Activated T-helper 2 cell treated with anti-CD3 and anti-CD28 coated beads, Interferon-gamma antibody, Interleukin-2, Interleukin-4, amounts not matched to agents 10 μg/mL and 5 μg/mL and 100 μg/mL, durations not matched to agents 14 hours and 24 hours and 36 hours (primary cell): ENCODE data around the gene NIT2. TPM values are rescaled to one million over a fixed set of nuclear protein-coding genes. Genes with fewer than 3 reads are reported as not detected.
"Not testable (repeated sequence)": the region's sequence is repeated elsewhere in the genome, so short reads cannot be mapped to it uniquely, and the experiment has no call there.

ENCODE experiments used
- DNase-seq: peaks from one replicate; pipeline ENCODE4 v3.0.0; 2021; ENCODE audit warnings: low spot score
- H3K27ac Mint-ChIP-seq: one replicate; pipeline ENCODE4 v1.8.0; 2021; ENCODE audit warnings: mixed read lengths
- H3K27me3 Mint-ChIP-seq: one replicate; pipeline ENCODE4 v1.8.0; 2021; ENCODE audit warnings: low read depth, mixed read lengths
- H3K36me3 Mint-ChIP-seq: one replicate; pipeline ENCODE4 v1.8.0; 2021; ENCODE audit warnings: low read depth, mixed read lengths
- H3K4me1 Mint-ChIP-seq: one replicate; pipeline ENCODE4 v1.8.0; 2021; ENCODE audit warnings: low read depth, mixed read lengths
- H3K4me3 Mint-ChIP-seq: one replicate; pipeline ENCODE4 v1.8.0; 2021; ENCODE audit warnings: low read depth, mild to moderate bottlenecking, moderate library complexity, mixed read lengths
- H3K9me3 Mint-ChIP-seq: one replicate; pipeline ENCODE4 v1.8.0; 2021; ENCODE audit warnings: mixed read lengths
- intact Hi-C: fragments of 100-400 bp; cut with micrococcal nuclease; formaldehyde crosslinking; loops from one replicate; pipeline ENCODE4 v1.15.1; 2023
- total RNA-seq: library from RNA; stranded (reverse); gene quantifications from 2 replicates; pipeline ENCODE4 v1.2.3, GENCODE V29; 2022

The NIT2 gene
- total RNA-seq, 1 donor from 2014 or later, result 73.7 TPM

GRCh38 chr3:100348727-100349126 lies 14.2 kb downstream of the NIT2 start:
- Mint-ChIP-seq H3K4me1 (peaks cover 5% of the 10 kb centered on the region), H3K9me3 (no peaks in the 10 kb centered on the region), H3K27me3 (no peaks in the 10 kb centered on the region), H3K27ac (no peak overlapping the region), H3K36me3 (peaks cover 81% of the 10 kb centered on the region), H3K4me3 (no peak overlapping the region)
- intact Hi-C loops, result no loop called here
- DNase-seq, result no peak

- H3K4me3 Mint-ChIP-seq, DNase-seq, H3K9me3 Mint-ChIP-seq, H3K27me3 Mint-ChIP-seq, intact Hi-C loops, H3K4me1 Mint-ChIP-seq, H3K27ac Mint-ChIP-seq: not testable (repeated sequence)
- H3K36me3 Mint-ChIP-seq, result peaks cover 80% of the 10 kb centered on the region
Measured at GRCh38 chr3:100351770-100352169, 17.2 kb downstream of the NIT2 start.

DNA sequence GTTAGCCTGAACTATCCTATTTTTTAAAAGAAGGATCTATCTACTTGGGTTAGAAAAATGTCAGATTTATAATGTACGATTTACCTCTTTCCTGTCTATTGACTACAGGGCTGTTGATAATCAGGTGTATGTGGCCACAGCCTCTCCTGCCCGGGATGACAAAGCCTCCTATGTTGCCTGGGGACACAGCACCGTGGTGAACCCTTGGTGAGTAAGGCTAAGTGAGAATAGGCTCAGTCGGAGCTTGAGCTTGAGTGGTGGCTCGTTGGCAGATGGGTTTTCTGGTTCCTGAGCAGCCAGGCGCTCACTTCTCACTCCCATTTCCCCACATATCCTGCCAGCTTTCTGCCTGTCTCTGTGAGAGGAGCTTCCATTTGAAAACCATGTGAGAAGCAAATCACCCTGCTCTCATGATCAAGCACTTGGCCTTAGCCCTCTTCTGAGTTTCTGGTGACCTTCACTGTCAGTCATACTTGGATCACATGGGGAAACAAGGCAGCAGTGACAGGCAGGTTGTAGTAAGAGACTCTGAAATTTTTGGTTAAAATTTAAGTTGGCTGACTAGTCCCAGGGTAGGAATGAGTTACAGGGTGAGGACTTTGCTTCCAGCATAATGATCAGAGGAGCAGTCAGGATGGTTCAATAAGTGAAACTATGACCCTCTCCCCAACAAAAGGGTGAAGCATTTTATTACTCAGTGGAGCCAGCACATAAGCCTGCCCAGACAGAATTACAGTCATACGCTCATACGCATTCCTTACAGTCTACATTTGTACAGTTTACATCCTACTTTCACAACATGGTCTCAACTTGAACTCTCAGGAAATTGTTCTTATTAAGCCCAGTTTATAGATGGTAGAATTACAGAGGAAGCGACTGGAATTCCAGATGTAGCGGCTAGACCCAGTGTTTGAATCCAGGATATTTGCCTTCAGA lies 18.0 kb downstream of the NIT2 start:
- intact Hi-C loops, result no loop called here
- no peaks in the 10 kb centered on the region for H3K27me3 Mint-ChIP-seq
- no peak overlapping the region for H3K27ac Mint-ChIP-seq
- H3K36me3 Mint-ChIP-seq, result peaks cover 79% of the 10 kb centered on the region
- H3K9me3 Mint-ChIP-seq, result no peaks in the 10 kb centered on the region
- no peaks in the 10 kb centered on the region for H3K4me1 Mint-ChIP-seq
- DNase-seq, result no peak
- no peak overlapping the region for H3K4me3 Mint-ChIP-seq

DNA sequence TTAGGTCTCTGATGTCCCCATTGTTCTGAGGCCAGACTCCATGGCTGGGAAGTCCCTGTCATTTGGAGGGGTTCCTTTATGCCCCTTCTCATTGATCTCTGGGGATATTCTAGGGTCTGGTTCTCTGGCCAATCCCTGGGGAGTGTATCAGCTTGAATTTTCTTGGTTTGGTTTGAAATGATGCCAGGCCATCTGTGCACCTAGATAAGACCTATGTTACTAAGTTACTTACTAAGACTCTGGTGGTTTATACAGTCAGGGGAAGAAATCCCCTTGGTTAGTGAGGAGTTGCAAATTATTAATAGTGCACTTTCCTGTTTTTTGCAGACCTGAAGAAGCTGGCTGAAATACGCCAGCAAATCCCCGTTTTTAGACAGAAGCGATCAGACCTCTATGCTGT lies 20.3 kb downstream of the NIT2 start:
- intact Hi-C loops, result no loop called here
- no peak for DNase-seq
- Mint-ChIP-seq H3K27ac (no peak overlapping the region), H3K4me3 (no peak overlapping the region), H3K36me3 (peaks cover 81% of the 10 kb centered on the region), H3K9me3 (no peaks in the 10 kb centered on the region), H3K27me3 (no peaks in the 10 kb centered on the region), H3K4me1 (no peaks in the 10 kb centered on the region)

- DNase-seq, result no peak
- peaks cover 81% of the 10 kb centered on the region for H3K36me3 Mint-ChIP-seq
- no peak overlapping the region for H3K27ac Mint-ChIP-seq
- H3K4me3 Mint-ChIP-seq, result no peak overlapping the region
- peaks cover 6% of the 10 kb centered on the region for H3K9me3 Mint-ChIP-seq
- intact Hi-C loops, result no loop called here
- H3K27me3 Mint-ChIP-seq, result no peaks in the 10 kb centered on the region
- no peaks in the 10 kb centered on the region for H3K4me1 Mint-ChIP-seq
Measured at GRCh38 chr3:100358413-100358812, 23.9 kb downstream of the NIT2 start.

- Mint-ChIP-seq H3K4me1 (no peaks in the 10 kb centered on the region), H3K27me3 (no peaks in the 10 kb centered on the region), H3K9me3 (peaks cover 6% of the 10 kb centered on the region), H3K4me3 (no peak overlapping the region), H3K27ac (no peak overlapping the region), H3K36me3 (peaks cover 85% of the 10 kb centered on the region)
- DNase-seq, result no peak
- intact Hi-C loops, result no loop called here
Measured at GRCh38 chr3:100359035-100359434, 24.5 kb downstream of the NIT2 start.

DNA sequence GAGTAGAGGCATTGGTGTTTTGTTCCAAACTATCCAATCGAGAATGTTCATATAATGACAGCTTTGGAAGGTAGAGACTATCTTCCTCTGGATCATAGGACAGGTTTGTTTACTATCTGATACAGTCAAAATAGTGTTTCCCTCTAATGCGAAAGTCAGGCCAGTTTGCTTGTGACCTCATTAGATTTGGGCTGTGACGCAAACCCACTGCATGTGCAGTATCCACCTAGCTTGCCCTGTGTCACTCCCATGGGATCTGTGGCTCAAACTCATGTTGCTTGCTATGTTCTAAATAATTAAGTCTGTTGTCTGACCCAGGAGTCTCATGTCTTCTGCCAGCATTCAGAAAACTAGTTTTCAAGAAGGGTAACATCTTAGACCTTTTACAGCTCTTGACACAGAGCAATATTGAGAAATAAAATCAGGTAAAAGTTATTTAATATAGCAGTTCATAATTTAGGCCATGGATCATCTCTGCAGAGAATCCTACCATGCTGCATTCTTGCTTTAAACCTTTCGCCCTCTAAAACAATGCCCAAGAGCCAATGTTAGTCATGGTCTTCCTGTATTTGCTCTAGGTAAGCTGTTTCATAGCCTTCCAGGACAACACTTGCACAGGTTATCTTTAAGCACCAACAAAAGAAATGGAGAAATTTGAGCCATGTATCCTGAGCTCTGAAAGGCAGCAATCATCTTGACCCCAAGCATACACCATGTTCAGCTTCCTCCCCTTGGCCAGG lies 26.4 kb downstream of the NIT2 start:
- intact Hi-C loops, result no loop called here
- H3K27ac Mint-ChIP-seq, result no peak overlapping the region
- H3K27me3 Mint-ChIP-seq, result no peaks in the 10 kb centered on the region
- H3K4me1 Mint-ChIP-seq, result no peaks in the 10 kb centered on the region
- H3K9me3 Mint-ChIP-seq, result peaks cover 6% of the 10 kb centered on the region
- H3K4me3 Mint-ChIP-seq, result no peak overlapping the region
- peaks cover 81% of the 10 kb centered on the region for H3K36me3 Mint-ChIP-seq
- DNase-seq, result no peak

- H3K27me3 Mint-ChIP-seq, result no peaks in the 10 kb centered on the region
- DNase-seq, result no peak
- intact Hi-C loops, result no loop called here
- no peak overlapping the region for H3K4me3 Mint-ChIP-seq
- peaks cover 76% of the 10 kb centered on the region for H3K36me3 Mint-ChIP-seq
- peaks cover 6% of the 10 kb centered on the region for H3K9me3 Mint-ChIP-seq
- no peaks in the 10 kb centered on the region for H3K4me1 Mint-ChIP-seq
- H3K27ac Mint-ChIP-seq, result no peak overlapping the region
Measured at GRCh38 chr3:100361897-100362296, 27.3 kb downstream of the NIT2 start.

GRCh38 chr3:100364421-100364820 lies 29.9 kb downstream of the NIT2 start:
- Mint-ChIP-seq H3K27me3 (no peaks in the 10 kb centered on the region), H3K27ac (no peak overlapping the region), H3K4me3 (no peak overlapping the region), H3K4me1 (no peaks in the 10 kb centered on the region), H3K36me3 (peaks cover 78% of the 10 kb centered on the region), H3K9me3 (peaks cover 6% of the 10 kb centered on the region)
- no peak for DNase-seq
- intact Hi-C loops, result no loop called here

- Mint-ChIP-seq H3K9me3 (peaks cover 6% of the 10 kb centered on the region), H3K27ac (no peak overlapping the region), H3K4me1 (no peaks in the 10 kb centered on the region), H3K27me3 (no peaks in the 10 kb centered on the region), H3K4me3 (no peak overlapping the region), H3K36me3 (peaks cover 70% of the 10 kb centered on the region)
- intact Hi-C loops, result no loop called here
- DNase-seq, result no peak
Measured at GRCh38 chr3:100366424-100366823, 31.9 kb downstream of the NIT2 start.

DNA sequence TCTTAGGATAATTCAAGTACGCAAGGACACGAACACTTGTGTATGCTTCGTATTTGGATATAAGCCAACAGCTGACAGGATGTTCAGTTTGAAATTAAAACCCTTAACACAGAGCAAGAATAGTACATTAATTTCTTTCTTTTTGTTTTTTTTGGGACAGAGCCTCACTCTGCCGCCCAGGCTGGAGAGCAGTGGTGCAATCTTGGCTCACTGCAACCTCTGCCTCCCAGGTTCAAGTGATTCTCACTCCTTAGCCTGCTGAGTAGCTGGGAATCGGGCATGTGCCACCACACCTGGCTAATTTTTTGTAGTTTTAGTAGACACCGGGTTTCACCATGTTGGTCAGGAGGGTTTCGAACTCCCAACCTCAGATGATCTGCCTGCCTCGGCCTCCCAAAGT lies 33.9 kb downstream of the NIT2 start:
- intact Hi-C loops, result no loop called here
- H3K27me3 Mint-ChIP-seq, result no peaks in the 10 kb centered on the region
- H3K9me3 Mint-ChIP-seq, result no peaks in the 10 kb centered on the region
- DNase-seq, result no peak
- H3K4me1 Mint-ChIP-seq, result no peaks in the 10 kb centered on the region
- H3K4me3 Mint-ChIP-seq, result no peak overlapping the region
- peaks cover 66% of the 10 kb centered on the region for H3K36me3 Mint-ChIP-seq
- H3K27ac Mint-ChIP-seq, result no peak overlapping the region

GRCh38 chr3:100370756-100371155 lies 36.2 kb downstream of the NIT2 start:
- intact Hi-C loops, result no loop called here
- Mint-ChIP-seq H3K9me3 (no peaks in the 10 kb centered on the region), H3K27ac (no peak overlapping the region), H3K4me1 (no peaks in the 10 kb centered on the region), H3K27me3 (no peaks in the 10 kb centered on the region), H3K36me3 (peaks cover 61% of the 10 kb centered on the region), H3K4me3 (no peak overlapping the region)
- no peak for DNase-seq

DNA sequence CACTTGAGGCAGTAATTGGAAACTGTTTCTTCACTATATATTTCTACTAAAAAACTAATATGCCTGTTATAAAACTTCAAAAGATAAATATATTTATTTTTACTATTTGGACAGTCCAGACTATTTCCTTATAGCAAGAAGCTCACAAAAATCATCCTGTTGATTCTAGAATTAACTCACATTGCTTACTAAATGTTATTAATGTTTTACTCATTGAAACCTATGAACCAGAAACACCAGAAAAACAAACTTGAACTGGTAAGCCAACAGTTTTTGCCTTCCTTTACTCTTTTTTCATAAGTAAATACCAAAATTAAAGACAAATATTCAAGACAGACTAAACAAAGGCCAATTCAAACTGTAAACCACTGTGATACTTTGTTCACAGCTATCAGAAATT lies 40.0 kb downstream of the NIT2 start:
- H3K36me3 Mint-ChIP-seq, result peaks cover 65% of the 10 kb centered on the region
- H3K27ac Mint-ChIP-seq, result no peak overlapping the region
- intact Hi-C loops, result no loop called here
- no peak for DNase-seq
- no peaks in the 10 kb centered on the region for H3K4me1 Mint-ChIP-seq
- no peak overlapping the region for H3K4me3 Mint-ChIP-seq
- H3K27me3 Mint-ChIP-seq, result no peaks in the 10 kb centered on the region
- H3K9me3 Mint-ChIP-seq, result no peaks in the 10 kb centered on the region
